ENCODE data around the gene SPIN1. TPM values are rescaled to one million over a fixed set of nuclear protein-coding genes. Genes with fewer than 3 reads are reported as not detected.
A peak's percentile ranks its signal among the peaks of the same experiment; 100 is the strongest.

SPIN1 gene
- total RNA-seq, 2 experiments from 2014 or later: 20.0 to 39.0 TPM

GRCh38 chr9:88387552-88388202 lies 567 bp upstream of the SPIN1 start:
- Histone ChIP-seq H3K27ac (ENCODE audit: low read depth, low read length, poor library complexity, severe bottlenecking) (no peak overlapping the region), H3K9me3 (ENCODE audit: low read length) (no peaks in the 10 kb centered on the region), H2AFZ (ENCODE audit: low read length) (peak overlapping the region; percentile 48; the same call in 1 of the 2 replicates), H3K4me1 (ENCODE audit: insufficient read depth, low read length, poor library complexity, severe bottlenecking) (peaks cover 15% of the 10 kb centered on the region), H4K20me1 (ENCODE audit: insufficient read depth, low read length) (peaks cover 13% of the 10 kb centered on the region), H3K4me3 (ENCODE audit: low read depth, low read length, poor library complexity, severe bottlenecking) (peak overlapping the region; percentile 80), H3K4me2 (ENCODE audit: low read length) (peak overlapping the region; percentile 87), H3K79me2 (ENCODE audit: insufficient read depth, low read depth, low read length) (peaks cover 20% of the 10 kb centered on the region), H3K9me2 (ENCODE audit: insufficient read depth, low read length) (no peaks in the 10 kb centered on the region), H3K36me3 (ENCODE audit: insufficient read depth, low read length) (no peaks in the 10 kb centered on the region)
- no peak for TF ChIP-seq CTCF (conservative IDR thresholded peaks at IDR 0.05; ENCODE audit: low read length)
- TF ChIP-seq EZH2phosphoT487 (IDR thresholded peaks at IDR 0.05; ENCODE audit: borderline replicate concordance, low read depth, low read length): no peak
- CTCF ChIA-PET (ENCODE audit: unreplicated experiment): no interaction called here
- no TSS peak for BruUV-seq (replicated peaks)
- no peak for DNase-seq (ENCODE audit: low spot score)
- intact Hi-C loops (cut with micrococcal nuclease; ENCODE audit: unreplicated experiment): loop anchor here (2.0 to 10.0 kb wide), 3 partner anchors 65 to 925 kb away; partner anchors contain the start of gene CKS2
- POLR2A ChIA-PET: no interaction called here

DNA sequence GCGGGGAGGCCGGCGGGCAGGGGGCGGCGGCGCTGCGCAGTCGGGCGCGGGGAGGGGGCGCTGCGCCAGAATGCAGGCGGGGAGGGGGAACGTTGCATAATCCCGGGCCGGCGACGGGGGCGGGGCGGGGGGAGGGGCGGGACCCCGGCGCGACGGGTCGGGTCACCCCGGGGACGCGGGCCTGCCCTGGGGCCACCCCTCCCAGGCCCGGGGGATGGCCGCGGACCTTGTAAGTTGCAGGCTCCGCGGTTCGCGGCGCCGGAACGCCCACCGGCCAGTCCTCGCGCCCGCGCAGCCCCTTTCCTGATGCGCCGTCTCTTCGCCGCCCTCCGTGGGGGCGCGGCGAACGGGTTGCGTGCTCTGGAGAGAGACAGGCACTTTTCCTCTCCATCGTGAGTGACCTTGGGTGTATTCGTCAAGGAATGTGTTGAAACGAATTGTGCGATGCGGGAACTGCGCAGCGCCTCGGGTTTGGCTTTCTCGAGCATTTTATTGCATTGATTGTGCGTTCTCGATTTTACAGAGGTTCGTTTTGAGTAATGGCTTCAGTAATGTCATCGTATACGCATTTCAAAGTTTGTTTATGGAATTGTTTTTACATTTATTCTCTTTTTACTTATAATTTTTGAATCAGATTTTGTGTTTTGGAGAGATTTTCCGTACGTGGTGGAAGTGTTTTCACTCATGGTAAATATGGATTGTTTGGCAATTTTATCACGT lies 802 bp downstream of the SPIN1 start:
- TF ChIP-seq CTCF (conservative IDR thresholded peaks at IDR 0.05; ENCODE audit: low read length) (no peak), EZH2phosphoT487 (IDR thresholded peaks at IDR 0.05; ENCODE audit: borderline replicate concordance, low read depth, low read length) (no peak)
- Histone ChIP-seq H3K4me3 (ENCODE audit: low read depth, low read length, poor library complexity, severe bottlenecking) (peak overlapping the region; percentile 80), H4K20me1 (ENCODE audit: insufficient read depth, low read length) (peaks cover 13% of the 10 kb centered on the region), H3K79me2 (ENCODE audit: insufficient read depth, low read depth, low read length) (peaks cover 25% of the 10 kb centered on the region), H3K4me2 (ENCODE audit: low read length) (peak overlapping the region; percentile 72), H3K9me3 (ENCODE audit: low read length) (no peaks in the 10 kb centered on the region), H3K36me3 (ENCODE audit: insufficient read depth, low read length) (no peaks in the 10 kb centered on the region), H3K9me2 (ENCODE audit: insufficient read depth, low read length) (no peaks in the 10 kb centered on the region), H3K27ac (ENCODE audit: low read depth, low read length, poor library complexity, severe bottlenecking) (no peak overlapping the region), H3K4me1 (ENCODE audit: insufficient read depth, low read length, poor library complexity, severe bottlenecking) (peaks cover 15% of the 10 kb centered on the region), H2AFZ (ENCODE audit: low read length) (0 out of 2 replicates have a peak overlapping the region, but pooled peaks have one; percentile 34)
- intact Hi-C loops (cut with micrococcal nuclease; ENCODE audit: unreplicated experiment): loop anchor here (2.0 to 10.0 kb wide), 3 partner anchors 66 to 923 kb away; partner anchors contain the start of gene CKS2
- POLR2A ChIA-PET: no interaction called here
- peak; percentile 53 for DNase-seq (ENCODE audit: low spot score)
- CTCF ChIA-PET (ENCODE audit: unreplicated experiment): no interaction called here
- BruUV-seq (replicated peaks): no TSS peak
